GM21360 (cell line): ENCODE measurements around the gene MMP17.

ENCODE experiments used
- ATAC-seq: cut with Tn5 transposase; IDR thresholded peaks from one replicate; pipeline ENCODE4 v1.9.1; 2021; ENCODE audit warnings: mild to moderate bottlenecking, moderate library complexity; ENCODE audit not compliant: unreplicated experiment

MMP17 gene

DNA sequence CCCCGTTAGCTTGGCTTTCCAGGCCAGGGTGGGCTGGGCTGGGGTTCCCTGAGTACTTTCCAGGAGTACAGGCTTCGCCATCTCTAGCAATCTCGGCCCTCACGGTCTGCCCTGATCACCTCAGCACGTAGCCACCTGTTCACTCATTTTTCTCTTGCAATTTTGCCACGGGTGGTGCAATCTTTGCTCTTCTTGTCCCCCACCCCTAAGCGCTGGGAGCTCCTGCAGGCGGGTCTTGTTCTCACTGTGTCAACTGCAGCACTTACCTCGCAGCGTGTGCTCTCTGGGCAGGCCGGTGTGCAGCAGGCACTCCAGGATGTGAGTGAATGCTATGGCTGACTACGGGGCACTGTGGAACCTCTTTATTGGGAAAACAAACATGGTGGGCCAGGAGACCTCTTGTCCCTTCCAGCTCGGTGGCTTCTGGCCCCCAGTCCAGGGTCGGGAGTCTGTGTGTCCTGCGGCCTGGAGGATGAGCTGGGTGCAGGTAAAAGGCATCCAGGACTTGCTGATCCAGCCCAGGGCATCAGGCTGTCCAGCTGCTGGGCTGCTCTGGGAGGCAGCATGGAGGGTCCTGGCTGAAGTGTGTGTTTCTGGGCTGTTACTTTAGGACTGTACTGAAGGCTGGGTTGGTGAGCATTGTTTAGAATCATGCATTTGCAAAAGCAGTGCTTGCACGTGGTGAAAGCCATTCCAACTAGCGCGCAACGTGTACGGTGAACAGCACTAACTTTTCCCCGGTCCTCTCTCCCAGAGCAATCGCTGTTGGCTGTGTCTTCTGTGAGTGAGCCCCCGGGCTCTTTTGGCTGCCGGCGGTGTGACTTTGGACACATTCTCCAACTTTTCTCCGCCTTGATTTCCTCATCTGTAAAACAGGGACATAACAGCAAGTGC is 64.8 kb downstream of the MMP17 start:
- ATAC-seq = no peak

GRCh38 chr12:131893605-131894312 is 65.6 kb downstream of the MMP17 start:
- no peak for ATAC-seq

GRCh38 chr12:131894313-131894860 is 66.2 kb downstream of the MMP17 start, which contains the start of gene ULK1:
Gene ULK1, plus strand, starts transcription at chr12:131894622. Its CDS starts 380 bp downstream, at chr12:131895002.
- peak; percentile 77 for ATAC-seq

DNA sequence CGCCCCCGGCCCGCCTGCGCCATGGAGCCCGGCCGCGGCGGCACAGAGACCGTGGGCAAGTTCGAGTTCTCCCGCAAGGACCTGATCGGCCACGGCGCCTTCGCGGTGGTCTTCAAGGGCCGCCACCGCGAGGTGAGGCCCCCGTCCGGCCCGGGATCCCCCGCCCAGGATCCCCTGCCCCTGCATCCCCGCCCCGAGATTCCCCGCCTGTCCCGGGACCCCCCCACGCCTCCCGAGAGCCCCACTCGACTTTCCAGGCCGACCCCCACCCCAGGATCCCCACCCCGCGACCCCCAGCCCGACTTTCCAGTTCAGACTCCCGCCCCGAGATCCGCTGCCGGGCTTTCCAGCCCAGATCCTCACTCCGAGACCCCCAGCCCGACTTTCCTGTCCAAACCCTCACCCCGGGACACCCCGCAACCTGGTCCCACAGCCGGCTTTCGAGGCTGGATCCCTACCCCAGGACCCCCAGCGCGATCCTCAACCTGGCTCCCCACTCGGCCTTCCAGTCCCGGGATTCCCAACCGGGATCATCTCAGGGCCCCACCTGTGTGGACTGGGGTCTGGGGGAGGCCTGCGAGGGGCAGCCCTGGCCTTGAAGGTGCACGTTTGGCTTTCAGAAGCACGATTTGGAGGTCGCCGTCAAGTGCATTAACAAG is 66.9 kb downstream of the MMP17 start:
- no peak for ATAC-seq

DNA sequence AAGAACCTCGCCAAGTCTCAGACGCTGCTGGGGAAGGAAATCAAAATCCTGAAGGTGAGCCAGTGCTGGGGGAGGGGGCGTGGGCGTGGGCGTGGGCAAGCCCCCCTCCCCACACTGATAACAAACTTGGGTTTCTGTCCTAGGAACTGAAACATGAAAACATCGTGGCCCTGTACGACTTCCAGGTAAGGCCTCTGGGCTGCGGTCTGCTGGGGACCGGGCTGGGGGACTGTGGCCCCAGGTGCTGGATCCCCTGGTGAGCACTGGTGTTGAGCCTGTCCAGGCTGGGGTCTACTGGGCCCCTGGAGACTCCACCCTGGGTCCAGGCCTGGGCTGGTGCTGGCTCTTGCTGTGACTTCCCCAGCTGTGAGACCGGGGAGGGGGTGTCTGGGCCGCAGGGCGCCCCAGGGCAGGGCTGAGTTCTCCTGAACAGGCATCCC is 67.5 kb downstream of the MMP17 start:
- peak; percentile 5 for ATAC-seq

- ATAC-seq = peak; percentile 56
Measured at GRCh38 chr12:131896080-131896810, 68.1 kb downstream of the MMP17 start.

DNA sequence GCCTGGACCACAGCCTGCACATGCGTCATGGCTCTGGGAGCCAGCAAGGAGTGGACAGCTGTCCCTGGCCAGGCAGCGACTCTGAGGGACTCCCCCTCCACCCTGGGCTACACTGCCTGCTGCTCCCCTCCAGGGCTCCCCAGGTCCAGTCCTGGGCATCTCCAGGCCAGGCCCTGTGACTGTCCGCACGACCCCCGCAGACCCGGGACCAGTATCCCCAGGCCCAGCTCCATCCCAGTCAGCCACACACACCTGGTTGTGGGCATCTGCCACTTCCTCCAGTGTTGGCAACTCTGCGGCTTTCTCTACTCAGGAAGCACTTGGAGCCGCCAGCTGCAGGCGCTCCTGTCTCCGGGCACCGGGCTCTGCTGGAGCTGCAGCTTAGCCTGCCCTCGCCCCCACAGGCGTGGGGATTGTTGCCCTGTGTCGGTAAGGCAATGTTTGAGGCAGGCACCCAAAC is 68.6 kb downstream of the MMP17 start:
- no peak for ATAC-seq

DNA sequence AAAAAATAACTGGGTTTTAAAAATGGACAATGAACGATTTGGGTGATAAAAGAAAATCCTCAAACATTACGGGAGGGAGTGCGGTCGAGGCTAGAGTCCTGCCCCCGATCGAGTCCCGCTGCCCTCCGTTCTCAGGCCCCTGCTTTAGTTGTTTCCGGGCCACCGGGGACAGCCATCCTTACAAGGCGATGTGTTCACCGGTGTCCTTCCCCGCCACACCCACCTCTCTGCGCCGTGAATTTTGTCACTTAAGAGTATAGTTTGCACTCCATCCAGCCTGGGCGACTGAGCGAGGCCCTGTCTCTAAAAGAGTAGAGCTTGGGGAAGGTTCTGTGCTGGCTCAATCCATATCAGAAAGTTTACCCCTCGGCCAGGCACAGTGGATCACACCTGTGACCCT is 69.1 kb downstream of the MMP17 start:
- no peak for ATAC-seq

GRCh38 chr12:131897875-131898274 is 69.7 kb downstream of the MMP17 start:
- no peak for ATAC-seq

DNA sequence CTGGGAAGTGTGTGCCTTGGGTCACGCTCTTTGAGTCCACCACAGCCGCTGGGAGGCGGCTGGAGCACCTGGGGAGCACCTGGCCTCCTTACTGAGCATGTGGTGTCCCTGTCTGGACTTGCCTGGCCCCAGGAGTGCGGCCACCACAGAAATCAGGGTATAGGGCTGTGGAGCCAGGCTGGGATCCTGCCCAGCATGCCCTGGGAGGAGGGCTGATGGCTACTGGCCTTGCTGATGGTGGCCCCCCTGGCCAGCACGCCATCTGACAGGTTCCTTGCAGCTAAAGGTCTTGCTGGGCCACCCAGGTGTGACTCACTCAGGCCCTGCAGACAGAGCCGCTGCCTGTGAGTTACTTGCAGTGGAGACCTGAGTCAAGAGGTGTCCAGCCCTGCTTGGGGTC is 72.2 kb downstream of the MMP17 start:
- ATAC-seq = no peak
